OCI-LY1 (cell line): ENCODE measurements around the gene CDH23.

ENCODE experiments used
- CTCF ChIP-seq: fragments of 200-600 bp; sonication (generic), shearing (Covaris generic); IDR thresholded peaks from 2 replicates; pipeline ENCODE4 v1.5.1; 2017; ENCODE audit warnings: mild to moderate bottlenecking, antibody characterized with exemption, low read length, moderate library complexity, mixed read lengths
- EZH2 ChIP-seq: fragments of 200-600 bp; sonication (generic), shearing (Covaris generic); IDR thresholded peaks from 2 replicates; pipeline ENCODE4 v1.8.0; 2017; ENCODE audit warnings: borderline replicate concordance, mixed run types, mild to moderate bottlenecking, antibody characterized with exemption, low read length, moderate library complexity, mixed read lengths

- TF ChIP-seq CTCF (no peak), EZH2 (no peak)
Measured at GRCh38 chr10:71526653-71527052, 129.9 kb downstream of the CDH23 start.
